Omental fat pad (tissue), 4 donors: ENCODE data around the gene CARD14. TPM values are rescaled to one million over a fixed set of nuclear protein-coding genes. Genes with fewer than 3 reads are reported as not detected.

Experiments used
- ATAC-seq: fragments of 150-250 bp; one replicate; pipeline ENCODE4 v1.9.1; 2016; ENCODE audit warnings: mild to moderate bottlenecking, moderate library complexity; ENCODE audit not compliant: low FRiP score
- DNase-seq: peaks from one replicate; pipeline ENCODE4 v3.0.0-alpha.2; 2019; ENCODE audit warnings: low spot score
- CTCF ChIP-seq, 3 donors: fragments of 450-650 bp; IDR thresholded peaks; one replicate each; pipeline ENCODE4 v1.5.1; 2016 to 2017; ENCODE audit warnings: antibody characterized with exemption in 3 of 3, mild to moderate bottlenecking in 3 of 3, moderate library complexity in 2 of 3
- total RNA-seq, 4 donors: library from RNA; depleted of rRNA; stranded (reverse); fragments of >200 nt; gene quantifications; one replicate each; pipeline ENCODE4 v1.1.0, GENCODE V29; 2016

The CARD14 gene
- total RNA-seq, 4 donors from 2014 or later, result 0.37 to 0.63 TPM; not detected in 2

- no peak for TF ChIP-seq CTCF (IDR thresholded peaks at IDR 0.05)
- ATAC-seq (no peak), DNase-seq (no peak)
Measured at GRCh38 chr17:80176757-80177156, 6.9 kb downstream of the CARD14 start.

GRCh38 chr17:80177986-80178595, 8.3 kb downstream of the CARD14 start:
- no peak for TF ChIP-seq CTCF (IDR thresholded peaks at IDR 0.05)
- ATAC-seq, result no peak
- no peak for DNase-seq

- no peak for TF ChIP-seq CTCF (IDR thresholded peaks at IDR 0.05)
- DNase-seq, result no peak
- no peak for ATAC-seq
Measured at GRCh38 chr17:80180192-80180591, 10.4 kb downstream of the CARD14 start.

GRCh38 chr17:80181431-80181830, 11.6 kb downstream of the CARD14 start:
- ATAC-seq (no peak), DNase-seq (no peak)
- TF ChIP-seq CTCF (IDR thresholded peaks at IDR 0.05), result no peak

GRCh38 chr17:80182118-80182844, 12.5 kb downstream of the CARD14 start:
- DNase-seq (no peak), ATAC-seq (no peak)
- no peak for TF ChIP-seq CTCF (IDR thresholded peaks at IDR 0.05)

GRCh38 chr17:80182845-80183223, 13.0 kb downstream of the CARD14 start:
- no peak for TF ChIP-seq CTCF (IDR thresholded peaks at IDR 0.05)
- ATAC-seq, result no peak
- no peak for DNase-seq
